DMS114 treated with DMSO at 0.1 percent for 48 hours (cell line): ENCODE data around the gene ALX1.
A peak's percentile ranks its signal among the peaks of the same experiment; 100 is the strongest.
"Not testable (repeated sequence)": the region's sequence is repeated elsewhere in the genome, so short reads cannot be mapped to it uniquely, and the experiment has no call there.

ENCODE experiments used
- DNase-seq: peaks from one replicate; lab custom pipeline; 2025; ENCODE audit not compliant: unreplicated experiment; lab: John Stamatoyannopoulos, UW

The ALX1 gene

GRCh38 chr12:85299053-85299452, 19.0 kb downstream of the ALX1 start:
- no peak for DNase-seq

DNA sequence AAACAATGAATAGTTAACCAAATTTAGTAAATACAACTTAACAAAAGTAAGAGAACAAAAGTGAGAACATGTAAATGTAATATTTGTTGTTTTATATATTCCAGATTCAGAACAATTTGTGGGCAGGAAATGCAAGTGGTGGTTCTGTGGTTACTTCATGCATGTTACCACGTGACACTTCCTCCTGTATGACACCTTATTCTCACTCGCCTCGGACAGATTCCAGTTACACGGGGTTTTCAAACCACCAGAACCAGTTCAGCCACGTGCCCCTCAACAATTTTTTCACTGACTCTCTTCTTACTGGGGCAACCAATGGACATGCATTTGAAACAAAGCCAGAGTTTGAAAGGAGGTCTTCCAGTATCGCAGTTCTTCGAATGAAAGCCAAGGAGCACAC, 21.0 kb downstream of the ALX1 start:
- no peak for DNase-seq

DNA sequence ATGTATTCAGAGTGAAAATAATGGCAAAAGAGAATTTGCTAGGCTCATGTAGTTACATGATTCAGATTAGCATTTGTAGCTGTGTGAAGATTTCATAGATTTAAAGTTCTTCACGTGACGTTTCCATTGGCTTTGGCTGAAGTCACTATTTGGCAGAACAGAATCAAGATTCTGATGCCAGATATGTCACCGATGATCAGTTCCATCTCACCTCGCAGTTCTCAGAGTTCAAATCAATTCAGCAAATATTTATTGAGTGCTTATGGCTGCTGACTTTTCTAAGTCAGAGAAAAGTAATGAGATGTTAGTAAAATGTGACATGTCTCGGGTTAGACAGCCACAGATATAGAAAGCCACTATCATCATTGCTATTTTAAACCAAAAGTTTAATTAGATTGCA, 28.4 kb downstream of the ALX1 start:
- no peak for DNase-seq

DNA sequence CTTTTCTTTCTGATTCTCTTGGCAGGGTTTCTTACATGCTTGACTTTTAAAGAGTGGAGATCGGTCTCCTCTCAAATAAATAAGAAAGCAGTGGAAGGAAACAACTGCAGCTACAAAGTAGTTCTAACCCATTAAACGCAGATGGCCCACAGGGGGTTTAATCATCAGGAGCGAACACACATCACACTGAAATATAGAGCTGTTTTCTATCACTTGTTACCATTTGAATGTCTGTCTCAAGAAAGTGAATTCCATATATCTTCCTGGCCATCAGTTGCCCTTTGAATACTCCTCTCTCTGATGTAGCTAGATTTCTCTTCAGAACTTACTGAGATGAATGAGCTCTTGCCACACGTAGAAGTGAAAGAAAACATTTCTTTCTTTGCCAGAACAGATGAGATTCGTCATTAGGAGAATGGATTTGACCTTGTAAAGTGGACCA, 29.1 kb downstream of the ALX1 start:
- peak; percentile 61 for DNase-seq

- DNase-seq = no peak
Observed at GRCh38 chr12:85310025-85310424, 30.0 kb downstream of the ALX1 start.

GRCh38 chr12:85310456-85311076, 30.5 kb downstream of the ALX1 start:
- no peak for DNase-seq

- not testable (repeated sequence) for DNase-seq
Observed at GRCh38 chr12:85317866-85318636, 38.0 kb downstream of the ALX1 start.

GRCh38 chr12:85322715-85323114, 42.7 kb downstream of the ALX1 start:
- no peak for DNase-seq

- no peak for DNase-seq
Observed at GRCh38 chr12:85325442-85325841, 45.4 kb downstream of the ALX1 start.

GRCh38 chr12:85329913-85330312, 49.9 kb downstream of the ALX1 start:
- no peak for DNase-seq

DNA sequence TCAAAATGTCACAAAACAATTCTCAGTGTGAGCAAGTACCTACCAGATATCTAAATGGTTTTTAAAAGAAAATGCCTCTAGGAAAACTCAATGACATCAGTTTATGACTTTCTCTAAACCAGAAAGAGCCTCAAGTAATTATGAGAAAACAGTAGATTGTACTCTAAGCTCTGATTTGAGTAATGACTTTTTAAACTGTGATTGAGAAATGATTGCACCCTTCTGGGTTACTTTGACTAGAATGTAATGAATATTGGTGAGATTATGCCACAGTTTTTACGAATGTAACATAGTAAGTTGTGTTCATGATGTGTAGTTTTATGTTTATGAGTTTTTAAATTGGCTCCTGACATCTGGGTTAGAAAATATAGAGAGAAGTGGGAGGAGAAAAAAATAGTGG, 68.8 kb downstream of the ALX1 start:
- no peak for DNase-seq

GRCh38 chr12:85350356-85350755, 70.3 kb downstream of the ALX1 start:
- no peak for DNase-seq
